HL-60 (cell line): Measurements from ENCODE around the gene UBE2QL1.

Experiments
- DNase-seq, 2 experiments: peaks; one replicate each; pipeline ENCODE4 v3.0.0-alpha.2; 2010 to 2020; ENCODE audit warnings: low read depth in 1 of 2, low spot score in 1 of 2
- H3K27ac ChIP-seq: fragments of 250-450 bp; sonication (Bioruptor Pico); replicated peaks from 2 replicates; pipeline ENCODE4 v1.5.1; 2020; ENCODE audit warnings: mild to moderate bottlenecking, moderate library complexity
- H3K27me3 ChIP-seq: fragments of 250-450 bp; sonication (Bioruptor Pico); 2 replicates; pipeline ENCODE4 v1.5.1; 2021; ENCODE audit warnings: mild to moderate bottlenecking, moderate library complexity; ENCODE audit not compliant: insufficient read depth, poor library complexity, severe bottlenecking
- H3K4me3 ChIP-seq: replicated peaks from 2 replicates; pipeline ENCODE4 v1.5.1; 2011; ENCODE audit warnings: mild to moderate bottlenecking, control low read depth, low read length; ENCODE audit not compliant: insufficient read depth
- GABPA ChIP-seq: IDR thresholded peaks from 2 replicates; pipeline ENCODE4 v1.6.1; 2012; ENCODE audit warnings: low read depth
- POLR2AphosphoS5 ChIP-seq: IDR thresholded peaks from 2 replicates; pipeline ENCODE4 v1.6.1; 2012; ENCODE audit warnings: low read depth
- SPI1 ChIP-seq: IDR thresholded peaks from 2 replicates; pipeline ENCODE4 v1.6.1; 2012; ENCODE audit warnings: low read depth, mild to moderate bottlenecking, borderline replicate concordance
- TF ChIP-seq, protein P1 (sequence below): IDR thresholded peaks from one replicate; pipeline ENCODE4 v1.5.1; 2011; ENCODE audit warnings: low read length, control low read depth, inconsistent platforms; ENCODE audit not compliant: insufficient read depth
- TF ChIP-seq, protein P2 (sequence below): IDR thresholded peaks from 2 replicates; pipeline ENCODE4 v1.6.1; 2012; ENCODE audit warnings: low read depth; ENCODE audit not compliant: insufficient replicate concordance

Gene UBE2QL1

DNA sequence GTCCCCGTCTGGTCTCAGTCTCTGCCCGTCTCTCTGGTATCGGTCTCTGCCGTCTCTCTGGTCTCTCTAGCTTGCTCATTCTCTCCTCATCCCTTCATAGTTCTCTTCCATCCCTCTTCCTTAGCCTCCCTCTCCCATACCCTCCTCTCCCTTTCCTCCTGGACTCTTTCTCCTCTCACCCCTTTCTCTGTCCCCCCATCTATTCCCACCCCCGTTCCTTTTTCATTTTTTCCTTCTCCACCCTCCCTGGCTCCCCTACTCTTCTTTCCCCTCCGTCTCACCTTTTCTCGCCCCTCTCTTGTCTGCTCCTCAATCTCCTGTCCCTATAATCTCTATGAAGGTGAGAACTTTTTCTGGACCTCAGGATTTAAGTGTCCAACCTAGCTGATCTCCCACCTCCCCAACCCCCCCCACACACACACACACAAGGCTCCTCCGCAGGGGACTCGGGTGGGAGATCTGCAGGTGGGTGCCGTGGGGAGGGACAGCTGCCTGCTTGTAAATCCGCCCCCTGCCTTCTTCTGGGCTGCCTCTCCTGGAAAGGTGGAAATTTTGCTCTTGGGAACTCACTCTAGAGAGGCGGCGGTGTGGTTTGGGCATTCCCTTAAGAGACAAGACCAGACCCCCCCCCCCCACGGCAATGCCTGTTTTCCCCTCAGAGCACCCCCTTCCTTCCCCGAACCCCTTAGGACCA, 953 bp downstream of the UBE2QL1 start:
- no peak for DNase-seq
- no peak overlapping the region for H3K4me3 ChIP-seq
- TF ChIP-seq, protein P1, sequence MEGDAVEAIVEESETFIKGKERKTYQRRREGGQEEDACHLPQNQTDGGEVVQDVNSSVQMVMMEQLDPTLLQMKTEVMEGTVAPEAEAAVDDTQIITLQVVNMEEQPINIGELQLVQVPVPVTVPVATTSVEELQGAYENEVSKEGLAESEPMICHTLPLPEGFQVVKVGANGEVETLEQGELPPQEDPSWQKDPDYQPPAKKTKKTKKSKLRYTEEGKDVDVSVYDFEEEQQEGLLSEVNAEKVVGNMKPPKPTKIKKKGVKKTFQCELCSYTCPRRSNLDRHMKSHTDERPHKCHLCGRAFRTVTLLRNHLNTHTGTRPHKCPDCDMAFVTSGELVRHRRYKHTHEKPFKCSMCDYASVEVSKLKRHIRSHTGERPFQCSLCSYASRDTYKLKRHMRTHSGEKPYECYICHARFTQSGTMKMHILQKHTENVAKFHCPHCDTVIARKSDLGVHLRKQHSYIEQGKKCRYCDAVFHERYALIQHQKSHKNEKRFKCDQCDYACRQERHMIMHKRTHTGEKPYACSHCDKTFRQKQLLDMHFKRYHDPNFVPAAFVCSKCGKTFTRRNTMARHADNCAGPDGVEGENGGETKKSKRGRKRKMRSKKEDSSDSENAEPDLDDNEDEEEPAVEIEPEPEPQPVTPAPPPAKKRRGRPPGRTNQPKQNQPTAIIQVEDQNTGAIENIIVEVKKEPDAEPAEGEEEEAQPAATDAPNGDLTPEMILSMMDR, result no peak
- TF ChIP-seq SPI1, result no peak
- TF ChIP-seq GABPA, result no peak
- TF ChIP-seq, protein P2, sequence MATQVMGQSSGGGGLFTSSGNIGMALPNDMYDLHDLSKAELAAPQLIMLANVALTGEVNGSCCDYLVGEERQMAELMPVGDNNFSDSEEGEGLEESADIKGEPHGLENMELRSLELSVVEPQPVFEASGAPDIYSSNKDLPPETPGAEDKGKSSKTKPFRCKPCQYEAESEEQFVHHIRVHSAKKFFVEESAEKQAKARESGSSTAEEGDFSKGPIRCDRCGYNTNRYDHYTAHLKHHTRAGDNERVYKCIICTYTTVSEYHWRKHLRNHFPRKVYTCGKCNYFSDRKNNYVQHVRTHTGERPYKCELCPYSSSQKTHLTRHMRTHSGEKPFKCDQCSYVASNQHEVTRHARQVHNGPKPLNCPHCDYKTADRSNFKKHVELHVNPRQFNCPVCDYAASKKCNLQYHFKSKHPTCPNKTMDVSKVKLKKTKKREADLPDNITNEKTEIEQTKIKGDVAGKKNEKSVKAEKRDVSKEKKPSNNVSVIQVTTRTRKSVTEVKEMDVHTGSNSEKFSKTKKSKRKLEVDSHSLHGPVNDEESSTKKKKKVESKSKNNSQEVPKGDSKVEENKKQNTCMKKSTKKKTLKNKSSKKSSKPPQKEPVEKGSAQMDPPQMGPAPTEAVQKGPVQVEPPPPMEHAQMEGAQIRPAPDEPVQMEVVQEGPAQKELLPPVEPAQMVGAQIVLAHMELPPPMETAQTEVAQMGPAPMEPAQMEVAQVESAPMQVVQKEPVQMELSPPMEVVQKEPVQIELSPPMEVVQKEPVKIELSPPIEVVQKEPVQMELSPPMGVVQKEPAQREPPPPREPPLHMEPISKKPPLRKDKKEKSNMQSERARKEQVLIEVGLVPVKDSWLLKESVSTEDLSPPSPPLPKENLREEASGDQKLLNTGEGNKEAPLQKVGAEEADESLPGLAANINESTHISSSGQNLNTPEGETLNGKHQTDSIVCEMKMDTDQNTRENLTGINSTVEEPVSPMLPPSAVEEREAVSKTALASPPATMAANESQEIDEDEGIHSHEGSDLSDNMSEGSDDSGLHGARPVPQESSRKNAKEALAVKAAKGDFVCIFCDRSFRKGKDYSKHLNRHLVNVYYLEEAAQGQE, result no peak
- no peak for TF ChIP-seq POLR2AphosphoS5

DNA sequence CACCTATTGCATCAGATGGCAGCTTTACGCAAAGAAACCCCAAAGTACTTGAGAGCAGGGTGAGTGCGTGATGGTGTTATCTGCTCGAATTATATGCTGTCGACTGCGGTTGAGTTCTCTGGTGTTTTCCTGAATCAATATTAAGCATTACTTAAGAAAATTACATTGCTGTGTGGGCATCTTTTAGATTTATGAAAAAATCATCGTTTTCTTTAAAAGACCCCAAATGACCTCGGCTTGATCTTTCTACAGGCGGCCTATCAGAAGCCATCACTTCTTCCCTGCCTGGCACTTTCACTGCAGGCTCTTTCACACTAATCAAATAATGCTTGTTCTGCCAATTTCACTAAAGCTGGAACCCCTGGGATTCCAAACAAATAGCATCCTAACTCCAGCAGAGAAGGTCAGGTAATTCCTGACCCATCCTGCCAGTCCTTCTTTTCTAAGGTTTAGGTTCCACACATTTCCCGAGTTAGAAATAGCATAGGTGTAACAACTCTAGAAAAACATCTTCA, 1.7 kb downstream of the UBE2QL1 start:
- TF ChIP-seq, protein P2, result no peak
- TF ChIP-seq POLR2AphosphoS5 (no peak), SPI1 (no peak), GABPA (no peak)
- TF ChIP-seq, protein P1, result no peak
- H3K4me3 ChIP-seq, result no peak overlapping the region
- H3K27ac ChIP-seq, result no peak overlapping the region
- DNase-seq, result no peak
- peaks cover 34% of the 10 kb centered on the region for H3K27me3 ChIP-seq

More for the DNA sequence above, 953 bp downstream of the UBE2QL1 start:
- Histone ChIP-seq H3K27me3 (peaks cover 34% of the 10 kb centered on the region), H3K27ac (no peak overlapping the region)

- TF ChIP-seq, protein P2, result no peak
- TF ChIP-seq POLR2AphosphoS5 (no peak), GABPA (no peak), SPI1 (no peak)
- TF ChIP-seq, protein P1, result no peak
- H3K27ac ChIP-seq, result no peak overlapping the region
- H3K27me3 ChIP-seq, result peaks cover 34% of the 10 kb centered on the region
- no peak overlapping the region for H3K4me3 ChIP-seq
- no peak for DNase-seq
These were observed 4.2 kb downstream of the UBE2QL1 start for GRCh38 chr5:6452622-6453504.
